Trophoblast cell (in vitro differentiated cells and primary cell): ENCODE measurements around the gene MYD88.

Experiments used
- DNase-seq, 2 donors: peaks; one replicate each; pipeline ENCODE4 v3.0.0-alpha.2; 2016
- H2AFZ ChIP-seq: 2 replicates; pipeline ENCODE4 v1.6.1; 2013; ENCODE audit warnings: low read length, moderate library complexity, mild to moderate bottlenecking; ENCODE audit not compliant: insufficient read depth, poor library complexity
- H2AK5ac ChIP-seq: 2 replicates; pipeline ENCODE4 v1.6.1; 2013; ENCODE audit warnings: mild to moderate bottlenecking, low read length
- H2BK120ac ChIP-seq: 2 replicates; pipeline ENCODE4 v1.6.1; 2013; ENCODE audit warnings: low read length, mild to moderate bottlenecking, moderate library complexity; ENCODE audit not compliant: insufficient read depth, poor library complexity
- H2BK12ac ChIP-seq: 2 replicates; pipeline ENCODE4 v1.6.1; 2013; ENCODE audit warnings: mild to moderate bottlenecking, low read length, moderate library complexity
- H2BK5ac ChIP-seq: 2 replicates; pipeline ENCODE4 v1.6.1; 2013; ENCODE audit warnings: low read length, low read depth, moderate library complexity, mild to moderate bottlenecking; ENCODE audit not compliant: poor library complexity
- H3K14ac ChIP-seq: 2 replicates; pipeline ENCODE4 v1.6.1; 2013; ENCODE audit warnings: mild to moderate bottlenecking, low read length
- H3K18ac ChIP-seq: 2 replicates; pipeline ENCODE4 v1.6.1; 2013; ENCODE audit warnings: mild to moderate bottlenecking, low read length
- H3K23ac ChIP-seq: 2 replicates; pipeline ENCODE4 v1.6.1; 2013; ENCODE audit warnings: low read length
- H3K27ac ChIP-seq: 2 replicates; pipeline ENCODE4 v1.5.1; 2013; ENCODE audit warnings: low read depth, mild to moderate bottlenecking, inconsistent platforms, low read length, moderate library complexity
- H3K27me3 ChIP-seq: 2 replicates; pipeline ENCODE4 v1.6.1; 2013; ENCODE audit warnings: inconsistent platforms, mild to moderate bottlenecking, low read length, moderate library complexity; ENCODE audit not compliant: insufficient read depth
- H3K36me3 ChIP-seq, 2 experiments: 1 replicate in 1 of 2; 2 replicates in 1 of 2; pipeline ENCODE4 v1.6.1; 2013; ENCODE audit warnings: low read length in 2 of 2, mild to moderate bottlenecking in 2 of 2, moderate library complexity in 1 of 2; ENCODE audit not compliant: insufficient read depth in 2 of 2, control insufficient read depth in 1 of 2
- H3K4ac ChIP-seq: 2 replicates; pipeline ENCODE4 v1.6.1; 2013; ENCODE audit warnings: low read depth, mild to moderate bottlenecking, low read length, moderate library complexity
- H3K4me1 ChIP-seq, 2 experiments: 1 replicate in 1 of 2; 2 replicates in 1 of 2; pipeline ENCODE4 v1.6.1; 2013; ENCODE audit warnings: low read length in 2 of 2, mild to moderate bottlenecking in 2 of 2, moderate library complexity in 1 of 2; ENCODE audit not compliant: insufficient read depth in 2 of 2, control insufficient read depth in 1 of 2
- H3K4me2 ChIP-seq: 2 replicates; pipeline ENCODE4 v1.6.1; 2013; ENCODE audit warnings: inconsistent platforms, mild to moderate bottlenecking, low read length, moderate library complexity
- H3K4me3 ChIP-seq: 2 replicates; pipeline ENCODE4 v1.5.1; 2013; ENCODE audit warnings: mild to moderate bottlenecking, low read depth, low read length, inconsistent platforms
- H3K79me1 ChIP-seq: one replicate; pipeline ENCODE4 v1.6.1; 2013; ENCODE audit warnings: low read length
- H3K79me2 ChIP-seq: 2 replicates; pipeline ENCODE4 v1.6.1; 2013; ENCODE audit warnings: low read length, mild to moderate bottlenecking; ENCODE audit not compliant: control insufficient read depth, insufficient read depth, poor library complexity
- H3K9ac ChIP-seq: 2 replicates; pipeline ENCODE4 v1.6.1; 2013; ENCODE audit warnings: mild to moderate bottlenecking, low read length
- H3K9me3 ChIP-seq: 2 replicates; pipeline ENCODE4 v1.6.1; 2013; ENCODE audit warnings: low read depth, mild to moderate bottlenecking, control low read depth, inconsistent platforms, low read length; ENCODE audit not compliant: insufficient read depth
- H4K12ac ChIP-seq: 2 replicates; pipeline ENCODE4 v1.6.1; 2013; ENCODE audit warnings: low read depth, mild to moderate bottlenecking, low read length, moderate library complexity
- H4K8ac ChIP-seq: 2 replicates; pipeline ENCODE4 v1.6.1; 2013; ENCODE audit warnings: low read depth, mild to moderate bottlenecking, low read length, moderate library complexity
- H4K91ac ChIP-seq: one replicate; pipeline ENCODE4 v1.6.1; 2013; ENCODE audit warnings: low read depth, mild to moderate bottlenecking, low read length, moderate library complexity
- WGBS: extraction: QIAGEN DNeasy Blood & Tissue Kit; methylation state at CpG from one replicate; pipeline ENCODE4 v1.1.7; 2013; ENCODE audit warnings: missing lambda C conversion rate; ENCODE audit not compliant: insufficient read length, insufficient coverage; ENCODE audit errors: extremely low coverage; 5-methylcytosine and 5-hydroxymethylcytosine counted together

The MYD88 gene

DNA sequence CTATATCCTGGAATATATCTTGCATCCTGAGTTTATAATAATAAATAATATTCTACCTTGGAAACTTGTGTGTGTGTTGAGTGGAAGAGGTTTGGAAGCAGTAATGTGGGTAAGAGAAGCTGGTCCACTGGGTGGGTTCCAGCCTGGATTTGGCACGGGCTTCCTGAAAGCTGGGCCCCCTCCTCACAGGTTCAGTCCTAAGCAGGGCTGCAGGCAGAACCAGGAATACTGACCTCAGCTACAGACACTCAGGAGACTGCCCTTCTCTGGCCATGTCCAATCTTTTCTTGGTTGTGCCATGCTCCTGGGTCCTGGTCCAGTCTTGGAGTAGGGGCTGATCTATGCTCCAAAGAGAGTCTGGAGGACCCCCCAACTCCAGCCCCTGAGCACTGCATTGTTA, 4.5 kb downstream of the MYD88 start:
- H3K79me1 ChIP-seq: peaks cover 10% of the 10 kb centered on the region
- peaks cover 9% of the 10 kb centered on the region for H3K79me2 ChIP-seq
- WGBS: no CpG with 5 or more reads among the region's 1 CpG
- peaks cover 16 to 21% of the 10 kb centered on the region in 2 experiments for H3K4me1 ChIP-seq
- H4K91ac ChIP-seq: no peak overlapping the region
- no peak overlapping the region for H2BK120ac ChIP-seq
- no peak overlapping the region for H2AK5ac ChIP-seq
- H2BK12ac ChIP-seq: no peak overlapping the region
- H2BK5ac ChIP-seq: no peak overlapping the region
- H3K27me3 ChIP-seq: no peaks in the 10 kb centered on the region
- H3K14ac ChIP-seq: no peak overlapping the region
- H3K4me2 ChIP-seq: no peak overlapping the region
- H2AFZ ChIP-seq: no peak overlapping the region
- no peak overlapping the region for H3K27ac ChIP-seq
- H3K36me3 ChIP-seq: peaks cover 14 to 18% of the 10 kb centered on the region in 2 experiments
- H3K4me3 ChIP-seq: no peak overlapping the region
- no peak overlapping the region for H3K9ac ChIP-seq
- no peak for DNase-seq
- H4K12ac ChIP-seq: no peak overlapping the region
- H3K4ac ChIP-seq: no peak overlapping the region
- H3K23ac ChIP-seq: no peak overlapping the region
- H3K9me3 ChIP-seq: peaks cover 2% of the 10 kb centered on the region
- H4K8ac ChIP-seq: no peak overlapping the region
- H3K18ac ChIP-seq: no peak overlapping the region

DNA sequence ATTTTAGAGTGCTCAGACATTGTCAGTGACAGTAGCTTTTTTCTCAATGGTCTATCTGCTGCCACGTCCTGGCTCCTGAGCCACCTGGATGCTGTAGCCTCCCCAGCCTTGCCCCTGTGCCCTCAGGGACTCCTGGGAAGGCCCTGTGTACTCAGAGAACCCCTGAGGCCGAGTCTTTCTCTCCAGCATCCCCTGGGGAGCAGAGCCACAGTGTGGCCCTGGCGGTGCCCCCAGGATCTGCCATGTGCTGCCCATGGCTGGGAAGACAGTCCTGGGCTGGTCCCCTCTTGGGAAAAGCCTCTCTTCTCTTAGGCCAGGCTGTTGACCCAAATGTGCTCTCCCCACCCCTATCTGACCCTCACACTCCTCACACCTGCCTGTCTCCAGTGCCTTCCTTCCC, 5.0 kb downstream of the MYD88 start:
- Histone ChIP-seq H2BK12ac (no peak overlapping the region), H3K4me1 (peaks cover 12 to 18% of the 10 kb centered on the region in 2 experiments), H2AFZ (no peak overlapping the region), H4K12ac (no peak overlapping the region), H3K9me3 (peaks cover 2% of the 10 kb centered on the region), H2AK5ac (no peak overlapping the region), H4K91ac (no peak overlapping the region), H2BK5ac (no peak overlapping the region), H3K18ac (no peak overlapping the region), H4K8ac (no peak overlapping the region), H3K4me2 (no peak overlapping the region), H3K14ac (no peak overlapping the region), H3K27me3 (no peaks in the 10 kb centered on the region), H3K36me3 (peaks cover 14 to 18% of the 10 kb centered on the region in 2 experiments), H3K79me1 (peaks cover 5% of the 10 kb centered on the region), H3K9ac (no peak overlapping the region), H3K23ac (no peak overlapping the region), H3K4ac (no peak overlapping the region), H2BK120ac (no peak overlapping the region), H3K4me3 (no peak overlapping the region), H3K79me2 (peaks cover 5% of the 10 kb centered on the region), H3K27ac (no peak overlapping the region)
- no CpG with 5 or more reads among the region's 3 CpGs for WGBS
- no peak for DNase-seq

DNA sequence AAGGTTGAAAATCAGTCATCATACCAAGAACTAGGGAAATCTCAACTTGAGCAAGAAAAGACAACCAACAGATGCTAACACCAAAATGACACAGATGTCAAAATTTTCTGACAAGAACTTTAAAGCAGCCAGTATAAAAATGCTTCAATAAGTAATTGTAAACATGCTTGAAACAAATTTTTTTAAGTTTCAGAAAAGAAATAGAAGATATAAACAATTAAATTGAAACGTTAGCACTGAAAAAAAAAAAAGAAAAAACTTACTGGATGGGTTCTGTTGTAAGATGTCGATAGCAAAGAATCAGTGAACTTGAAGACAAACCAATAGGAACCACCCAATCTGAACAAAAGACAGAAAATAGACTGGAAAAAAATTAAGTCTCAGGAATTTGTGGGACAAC, 8.0 kb downstream of the MYD88 start:
- Histone ChIP-seq H2AK5ac (no peak overlapping the region), H3K23ac (no peak overlapping the region), H3K27me3 (no peaks in the 10 kb centered on the region), H3K4me1 (peaks cover 0 to 5% of the 10 kb centered on the region in 2 experiments), H3K18ac (no peak overlapping the region), H2BK5ac (no peak overlapping the region), H3K4me2 (no peak overlapping the region), H3K9ac (no peak overlapping the region), H3K9me3 (peaks cover 2% of the 10 kb centered on the region), H3K36me3 (peaks cover 5 to 7% of the 10 kb centered on the region in 2 experiments), H3K27ac (no peak overlapping the region), H2BK120ac (no peak overlapping the region), H4K12ac (no peak overlapping the region), H3K4ac (no peak overlapping the region), H4K91ac (no peak overlapping the region), H3K79me2 (no peaks in the 10 kb centered on the region), H4K8ac (no peak overlapping the region), H2BK12ac (no peak overlapping the region), H3K14ac (no peak overlapping the region), H3K4me3 (no peak overlapping the region), H2AFZ (no peak overlapping the region), H3K79me1 (no peaks in the 10 kb centered on the region)
- no CpG with 5 or more reads among the region's 2 CpGs for WGBS
- no peak for DNase-seq

DNA sequence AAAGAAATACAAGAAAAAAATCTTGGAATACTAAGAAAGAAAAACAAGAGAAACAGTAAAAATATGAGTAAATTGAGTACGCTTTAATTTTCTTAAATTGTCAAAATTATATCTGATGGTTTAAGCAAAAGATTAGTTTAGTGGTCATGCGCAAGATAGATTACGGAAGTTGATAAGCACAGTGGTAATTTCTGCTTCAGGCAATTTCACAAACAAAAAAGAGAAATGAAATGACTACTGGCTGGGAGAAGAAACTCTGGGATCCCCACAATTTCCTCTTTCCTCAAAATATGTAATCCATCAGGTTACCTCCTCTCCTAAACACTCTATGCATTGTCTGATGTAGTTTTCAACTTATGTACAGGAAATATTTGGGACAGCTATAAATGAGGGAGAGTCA, 9.0 kb downstream of the MYD88 start:
- Histone ChIP-seq H2AK5ac (no peak overlapping the region), H3K9ac (no peak overlapping the region), H2BK120ac (no peak overlapping the region), H3K4me1 (peaks cover 0 to 5% of the 10 kb centered on the region in 2 experiments), H3K36me3 (no peaks in the 10 kb centered on the region), H3K4ac (no peak overlapping the region), H3K18ac (no peak overlapping the region), H4K12ac (no peak overlapping the region), H3K14ac (no peak overlapping the region), H3K79me2 (no peaks in the 10 kb centered on the region), H3K27ac (no peak overlapping the region), H3K27me3 (no peaks in the 10 kb centered on the region), H3K79me1 (no peaks in the 10 kb centered on the region), H2BK5ac (no peak overlapping the region), H4K8ac (no peak overlapping the region), H3K4me2 (no peak overlapping the region), H3K9me3 (peaks cover 2% of the 10 kb centered on the region), H3K23ac (no peak overlapping the region), H2AFZ (no peak overlapping the region), H2BK12ac (no peak overlapping the region), H4K91ac (no peak overlapping the region), H3K4me3 (no peak overlapping the region)
- no peak for DNase-seq
- WGBS: no CpG with 5 or more reads among the region's 3 CpGs
